Embryonic facial prominence (tissue), 1 donor: ENCODE data around the gene TOX3.

ENCODE experiments used
- DNase-seq: peaks from one replicate; pipeline ENCODE4 v3.0.0-alpha.2; 2016; ENCODE audit errors: extremely low spot score

The TOX3 gene

DNA sequence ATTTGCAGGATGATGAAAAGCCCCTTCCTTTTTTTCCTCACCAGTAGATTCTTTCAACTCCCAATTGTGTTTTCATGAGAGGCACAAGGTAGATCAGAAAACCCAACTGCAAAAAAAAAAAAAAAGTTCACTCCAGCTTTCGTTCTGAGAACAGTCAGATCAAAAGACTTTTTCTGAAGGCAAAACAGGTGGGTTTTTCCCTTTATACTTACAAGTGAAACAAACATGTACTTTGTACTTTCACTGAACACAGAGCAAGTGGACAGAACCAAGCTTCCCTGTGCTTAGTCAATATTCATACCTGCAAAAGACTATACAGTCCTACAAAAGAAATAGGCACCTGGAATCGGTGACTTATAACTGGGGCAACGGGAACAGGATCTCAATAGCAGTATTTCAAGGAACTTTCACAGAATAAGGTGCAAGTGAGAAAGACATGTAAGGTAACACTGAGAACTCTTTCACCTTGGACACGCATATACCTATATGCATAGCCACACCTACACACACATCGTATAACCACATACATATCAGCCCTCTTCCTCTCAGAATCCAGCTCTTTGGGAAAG is 54.1 kb downstream of the TOX3 start:
- no peak for DNase-seq

DNA sequence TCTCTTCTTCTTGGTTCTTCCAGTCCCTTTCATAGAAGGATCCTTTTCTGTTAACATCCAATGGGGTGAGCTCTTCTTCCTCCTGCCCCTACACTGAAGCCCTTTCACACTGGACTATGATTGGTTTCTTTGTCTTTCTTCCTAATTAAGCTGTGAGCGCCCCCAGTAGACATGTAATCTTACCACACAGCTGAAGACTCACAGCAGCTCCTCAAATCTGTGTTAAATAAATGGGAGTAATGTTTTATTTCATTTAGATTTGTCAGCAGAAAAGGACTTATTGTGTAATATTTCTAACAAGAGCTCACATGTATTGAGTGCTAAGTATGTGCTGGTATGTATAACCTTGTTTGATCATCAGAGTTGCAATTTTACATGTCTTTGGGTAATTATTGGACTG is 55.7 kb downstream of the TOX3 start:
- no peak for DNase-seq

DNA sequence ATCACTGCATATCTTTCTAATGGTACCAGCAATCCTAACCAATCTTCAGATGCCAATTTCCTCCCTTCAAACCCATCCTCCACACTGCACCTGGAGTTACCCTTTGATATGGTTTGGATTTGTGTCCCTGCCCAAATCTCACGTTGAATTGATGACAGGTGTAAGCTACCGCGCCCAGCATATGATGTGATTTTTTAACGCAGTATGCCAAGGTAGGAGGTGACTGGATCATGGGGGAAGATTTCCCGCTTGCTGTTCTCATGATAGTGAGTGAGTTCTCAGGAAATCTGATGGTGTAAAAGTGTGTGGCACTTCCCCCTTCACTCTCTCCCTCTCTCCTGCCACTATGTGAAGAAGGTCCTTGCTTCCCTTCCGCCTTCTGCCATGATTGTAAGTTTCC is 57.0 kb downstream of the TOX3 start:
- no peak for DNase-seq

DNA sequence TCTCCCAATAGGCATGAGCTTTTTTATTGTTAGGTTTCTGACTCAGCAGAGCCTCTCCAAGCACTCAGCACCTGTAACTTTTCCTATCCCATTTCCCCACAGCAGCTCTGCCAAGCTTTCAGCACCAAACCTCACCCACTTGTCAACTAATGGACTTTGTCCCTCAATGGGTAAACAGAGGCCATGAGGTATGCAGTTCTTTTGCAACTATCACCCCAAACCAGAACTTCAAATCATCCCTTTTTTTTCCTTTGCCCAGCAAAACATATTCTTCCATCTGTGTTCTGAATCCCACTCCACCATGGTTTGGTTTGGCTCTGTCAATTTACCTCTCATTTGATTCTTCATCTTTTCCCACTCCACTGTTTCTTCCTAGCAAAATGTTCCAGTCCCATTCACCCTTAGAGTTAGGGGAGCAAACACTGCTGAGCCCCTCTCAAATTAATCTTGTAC is 58.1 kb downstream of the TOX3 start:
- no peak for DNase-seq

DNA sequence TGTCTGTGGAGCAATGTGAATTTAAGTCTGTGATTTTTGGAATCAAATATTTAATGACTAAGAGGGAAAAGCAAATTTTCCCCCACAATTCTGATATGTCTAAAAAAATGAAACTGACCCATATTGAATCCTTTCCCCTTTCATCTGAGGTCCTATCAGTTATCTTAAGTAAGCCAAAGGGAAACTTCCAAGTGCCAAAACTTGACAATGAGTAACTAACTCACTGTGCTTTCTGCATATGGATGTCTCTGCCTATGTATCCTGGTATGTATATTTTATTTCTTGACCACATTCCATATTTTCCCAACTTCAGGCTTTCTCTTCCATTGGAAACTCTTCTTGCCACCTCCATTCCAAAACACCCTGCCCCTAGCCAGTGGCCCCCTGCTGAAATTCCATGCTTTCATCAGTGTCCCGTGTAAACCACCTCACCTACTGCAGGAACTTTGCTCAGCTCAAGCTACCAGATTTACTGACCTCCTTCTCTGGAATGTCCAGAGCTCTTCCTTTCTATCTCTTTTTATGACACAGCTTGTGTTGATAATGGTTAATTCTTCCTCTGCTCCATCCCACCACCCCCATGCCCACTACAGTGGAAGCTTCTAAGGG is 59.0 kb downstream of the TOX3 start:
- DNase-seq = no peak

DNA sequence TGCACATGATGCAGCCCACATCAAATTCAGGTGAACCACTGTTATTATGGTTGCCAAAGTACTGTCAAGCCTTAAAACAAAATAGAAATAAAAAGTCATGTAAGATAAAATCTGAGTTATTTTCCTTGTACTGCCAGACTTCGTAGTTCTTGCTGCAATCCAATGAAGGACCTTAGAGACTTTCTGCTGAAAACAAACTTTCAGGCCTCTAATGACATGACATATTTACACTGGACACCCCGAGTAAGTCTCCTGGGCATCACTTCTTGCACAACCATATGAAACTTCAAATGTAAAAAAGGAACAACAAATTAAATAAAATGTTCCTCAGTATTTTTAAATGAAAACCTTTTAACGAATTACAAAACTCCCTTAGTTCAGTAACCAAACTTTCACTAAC is 66.7 kb downstream of the TOX3 start:
- no peak for DNase-seq

DNA sequence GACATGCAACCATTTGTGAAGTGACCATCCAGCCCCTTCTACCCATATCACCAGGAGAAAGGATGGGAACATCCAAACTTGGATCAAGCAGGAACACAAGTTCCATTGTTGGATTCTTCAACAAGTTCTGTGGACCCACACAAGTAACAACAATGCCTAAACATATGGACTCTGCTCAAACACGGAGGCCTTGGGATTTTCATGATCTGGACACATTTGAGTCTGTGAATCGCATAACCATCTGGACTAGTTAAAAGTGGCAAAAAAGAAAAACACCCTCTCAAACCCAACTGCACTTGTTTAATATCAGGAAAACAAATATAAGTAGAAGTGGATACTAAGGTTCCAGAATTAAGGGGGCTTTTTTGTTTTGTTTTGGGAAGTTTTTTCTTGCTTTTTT is 70.8 kb downstream of the TOX3 start:
- DNase-seq = no peak

DNA sequence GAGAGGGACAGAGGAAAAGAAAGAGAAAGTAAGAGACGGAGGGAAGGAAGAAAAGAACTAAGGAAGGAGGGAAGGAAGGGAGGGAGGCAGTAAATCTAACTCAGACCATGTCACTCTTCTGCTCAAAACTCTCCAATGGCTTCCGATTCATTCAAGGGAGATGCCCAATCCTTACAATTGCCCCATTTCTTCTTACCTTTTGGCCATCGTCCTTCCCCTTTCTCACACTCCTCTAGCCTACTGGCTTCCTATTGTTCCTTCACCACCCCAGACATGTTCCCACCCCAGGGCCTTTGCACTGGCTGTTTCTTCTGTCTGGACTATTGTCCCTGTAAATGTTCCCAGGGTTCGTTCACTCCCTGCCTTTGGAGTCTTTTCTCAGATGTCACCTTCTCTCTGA is 72.3 kb downstream of the TOX3 start:
- no peak for DNase-seq

DNA sequence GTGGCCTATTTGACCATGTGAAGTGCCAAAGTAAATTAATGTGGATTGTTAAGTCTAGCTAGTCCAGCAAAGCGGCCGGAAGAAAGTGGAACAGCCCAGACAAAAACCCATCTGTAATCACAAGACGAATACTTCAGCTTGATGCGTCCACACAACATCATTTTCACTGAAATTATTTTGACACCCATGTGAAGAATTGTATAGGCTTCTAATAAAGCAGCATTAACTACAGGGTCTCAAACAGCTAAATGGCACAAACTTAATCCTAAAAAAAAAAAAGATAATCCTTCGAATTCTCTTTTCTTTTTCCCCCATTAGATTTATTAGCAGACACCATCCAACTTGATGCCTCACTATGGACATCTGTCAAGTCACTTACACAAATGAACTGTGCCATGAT is 73.8 kb downstream of the TOX3 start:
- no peak for DNase-seq

DNA sequence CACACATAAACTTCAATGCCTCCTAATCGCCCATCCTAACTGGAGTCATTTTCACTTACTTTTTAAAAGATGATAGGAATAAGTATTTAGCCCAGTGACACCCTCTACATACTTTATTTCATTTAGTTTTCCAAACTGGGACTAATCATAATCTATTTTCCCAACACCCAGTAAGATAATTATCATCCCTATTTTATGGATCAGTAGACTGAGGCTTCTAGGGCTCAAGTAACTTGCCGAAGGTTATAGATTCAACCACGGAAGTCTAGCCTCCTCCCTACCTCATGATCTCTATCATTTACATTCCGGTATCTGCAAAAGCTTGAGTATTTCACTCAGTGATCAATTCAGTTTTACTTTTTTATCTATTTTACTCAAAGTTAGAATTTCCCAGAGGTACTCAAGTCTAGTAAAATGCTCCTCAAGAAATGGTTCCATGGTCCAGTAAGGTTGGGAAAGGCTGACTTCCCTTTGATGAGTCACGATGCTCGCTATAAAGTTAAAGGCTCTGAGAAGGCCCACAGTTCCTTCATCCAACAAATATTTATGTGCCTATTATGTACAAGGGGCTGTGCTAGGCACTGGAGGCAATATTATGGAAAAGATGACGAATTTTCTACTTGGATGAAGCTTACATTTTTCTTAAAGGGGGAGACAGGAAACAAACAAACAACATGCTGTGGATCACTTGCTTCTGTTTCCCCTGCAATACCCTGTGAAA is 75.1 kb downstream of the TOX3 start:
- DNase-seq = no peak

DNA sequence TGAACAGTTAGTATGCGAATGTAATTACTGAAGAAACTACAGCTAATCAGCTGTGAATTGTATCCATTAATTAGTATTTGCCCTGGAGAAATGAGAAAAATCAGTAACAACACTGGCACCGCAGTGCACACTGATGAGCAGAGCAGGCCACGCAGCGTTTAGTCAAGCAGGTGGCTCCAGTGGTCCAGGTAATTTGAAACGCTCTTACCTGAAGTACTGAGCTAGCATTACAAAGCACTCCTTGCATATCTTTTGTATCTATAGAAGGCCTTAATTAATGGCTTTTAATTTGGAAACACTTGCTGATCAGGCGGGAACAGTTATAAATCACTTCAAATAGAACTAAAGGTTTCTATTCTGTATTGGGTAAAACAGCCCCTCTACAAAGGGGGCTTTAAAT is 76.4 kb downstream of the TOX3 start:
- no peak for DNase-seq

DNA sequence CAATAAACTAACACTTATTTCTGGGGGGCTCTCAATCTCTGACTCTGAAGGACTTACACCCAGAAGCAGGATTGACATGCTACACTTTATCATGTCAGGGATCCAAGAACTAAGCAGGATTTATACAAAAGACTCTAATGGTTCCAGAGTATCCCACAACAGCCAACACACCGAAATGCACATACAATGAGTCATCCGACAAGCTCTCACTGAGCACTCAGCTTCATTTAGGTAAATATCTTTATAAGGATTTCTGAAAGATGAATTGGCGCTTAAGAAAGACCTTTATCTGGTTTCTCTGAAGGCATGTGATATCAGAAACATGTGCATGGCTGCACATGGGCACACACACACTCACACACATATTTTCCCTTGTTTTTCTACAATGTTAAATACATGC is 77.2 kb downstream of the TOX3 start:
- DNase-seq = no peak

DNA sequence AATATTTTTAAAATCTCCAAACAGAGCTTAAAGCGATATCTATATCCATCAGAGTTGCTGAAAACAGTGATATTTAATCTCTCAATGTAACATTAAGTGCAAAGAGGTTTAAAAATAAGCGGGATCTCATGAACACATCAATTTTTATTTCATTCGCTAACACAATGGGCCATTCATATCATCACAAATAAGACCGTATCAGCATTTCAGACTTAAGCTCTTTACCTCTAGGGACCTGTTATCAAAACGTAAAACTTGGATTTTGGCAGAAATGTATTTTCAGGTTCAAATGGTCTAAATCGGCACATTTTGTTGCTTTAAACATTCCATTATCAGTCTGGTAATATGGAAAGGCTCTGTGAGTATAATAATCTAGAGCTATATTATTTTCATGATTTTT is 77.9 kb downstream of the TOX3 start:
- DNase-seq = no peak

DNA sequence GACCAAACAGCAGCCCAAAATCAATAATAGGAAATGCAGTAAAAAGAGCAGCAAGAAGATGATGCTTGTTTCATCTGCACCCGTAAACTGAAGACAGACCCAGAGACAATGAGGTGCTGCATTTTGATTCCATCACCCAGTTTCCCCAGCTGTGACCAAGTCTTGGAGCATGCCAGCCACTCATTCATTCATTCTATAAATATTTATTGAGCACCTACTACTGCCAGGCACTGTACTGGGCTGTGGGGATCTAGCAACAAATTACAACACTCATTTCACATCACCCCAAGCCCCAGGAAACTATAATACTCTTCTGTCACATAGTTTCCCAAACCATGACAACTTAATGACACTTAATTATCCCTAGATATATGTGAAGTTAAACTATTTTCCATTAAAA is 79.2 kb downstream of the TOX3 start:
- DNase-seq = no peak

DNA sequence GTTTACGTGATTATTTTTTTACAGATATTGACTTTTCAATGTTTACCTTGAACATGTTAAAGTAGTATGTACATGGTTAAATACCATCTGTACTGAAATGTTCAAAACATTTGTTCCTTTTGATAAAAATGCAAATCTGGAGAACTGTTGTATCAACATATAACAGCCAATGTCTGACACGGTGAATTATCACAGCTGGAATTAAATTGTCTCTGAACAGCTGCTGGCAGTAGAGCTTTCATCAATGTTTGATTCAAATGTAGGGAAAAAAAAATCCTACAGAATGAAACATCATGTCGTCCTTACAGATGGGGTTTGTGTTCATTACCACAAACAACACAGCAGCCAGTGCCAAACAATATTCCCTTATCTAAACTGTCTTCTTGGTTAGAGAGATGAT is 79.9 kb downstream of the TOX3 start:
- DNase-seq = no peak

DNA sequence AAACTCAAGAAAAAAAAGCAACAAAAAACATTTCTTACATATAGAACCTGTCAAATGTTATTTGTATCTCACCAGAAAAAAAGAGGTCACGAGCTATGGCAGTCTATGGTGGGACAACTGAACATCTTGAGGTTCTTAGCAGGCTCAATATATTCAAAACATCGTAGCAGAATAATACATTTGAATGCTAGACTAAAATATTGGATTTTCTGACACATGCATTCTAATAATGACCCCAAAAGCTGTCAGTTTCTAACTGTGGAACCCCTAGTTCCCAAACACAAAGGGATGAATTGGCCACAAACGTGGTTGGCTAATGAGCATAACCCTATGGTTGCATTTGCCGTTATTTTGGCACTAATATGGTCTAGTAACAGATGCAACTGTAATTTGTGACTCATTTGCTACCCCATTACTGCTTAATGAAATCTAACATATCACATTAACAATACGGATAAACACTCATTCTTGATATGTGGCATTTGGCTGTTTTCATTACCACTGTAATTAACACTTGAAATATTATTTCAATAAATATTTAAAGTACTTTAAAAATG is 81.2 kb downstream of the TOX3 start:
- no peak for DNase-seq

DNA sequence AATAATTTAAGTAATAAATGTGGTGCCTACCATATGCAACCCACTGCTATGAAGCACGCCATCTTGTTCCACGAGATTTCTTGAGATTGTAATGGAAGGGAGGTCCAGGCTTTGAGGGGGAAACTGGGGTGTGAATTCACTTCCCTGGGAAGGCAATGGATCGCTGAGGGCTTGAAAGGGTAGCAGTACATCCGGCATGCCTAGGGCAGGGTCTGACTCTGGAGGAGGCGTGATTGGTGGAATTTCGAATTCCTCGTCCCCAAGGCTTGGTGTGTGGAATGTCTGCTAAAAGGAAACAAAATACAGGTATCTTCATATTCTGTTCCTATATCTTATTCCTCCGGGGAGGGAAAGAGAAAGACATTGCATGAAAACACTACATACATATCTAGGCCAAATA is 83.0 kb downstream of the TOX3 start:
- DNase-seq = no peak

DNA sequence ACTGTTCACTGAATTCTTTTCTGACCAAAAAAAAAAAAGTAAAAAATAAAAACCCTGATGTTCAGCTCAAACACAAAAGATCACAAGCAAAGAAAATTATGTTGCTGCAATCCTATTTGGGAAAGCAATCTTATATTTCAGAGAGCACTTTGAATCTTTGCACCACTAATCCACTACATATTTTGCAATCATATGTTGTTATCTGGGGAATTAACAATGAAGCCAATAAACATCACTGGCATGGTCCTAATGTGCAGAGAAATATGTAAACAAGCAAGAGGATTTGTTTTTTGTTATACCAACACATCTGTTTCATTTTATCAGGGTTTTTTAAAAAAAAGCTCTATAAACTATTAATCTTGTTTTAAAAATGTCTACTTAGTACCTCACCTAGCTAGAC is 84.1 kb downstream of the TOX3 start:
- no peak for DNase-seq

DNA sequence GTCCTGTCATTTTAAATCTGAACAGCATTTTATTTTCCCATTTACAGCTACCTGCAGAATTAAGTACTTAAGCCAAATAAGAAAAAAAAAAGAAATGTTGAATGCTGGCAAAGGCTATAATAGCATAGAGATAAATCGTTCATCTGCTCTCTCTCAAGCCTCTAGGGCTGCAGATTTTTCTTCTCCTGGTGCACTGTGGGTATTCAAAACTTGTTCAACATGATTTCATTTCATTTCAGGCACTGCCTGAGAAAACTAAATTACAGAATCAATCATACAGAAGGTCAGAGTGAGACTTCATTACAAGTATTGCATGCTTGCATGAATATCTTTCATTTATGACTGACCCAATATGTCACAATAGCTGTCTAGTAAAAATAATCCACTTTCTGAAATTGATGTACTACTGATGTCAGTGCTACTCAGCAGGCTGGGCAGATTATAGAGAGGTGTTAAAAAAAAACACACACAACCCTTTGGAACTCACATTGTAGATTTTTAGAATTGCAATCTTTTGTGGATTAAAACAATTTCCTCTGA is 86.2 kb downstream of the TOX3 start:
- no peak for DNase-seq

DNA sequence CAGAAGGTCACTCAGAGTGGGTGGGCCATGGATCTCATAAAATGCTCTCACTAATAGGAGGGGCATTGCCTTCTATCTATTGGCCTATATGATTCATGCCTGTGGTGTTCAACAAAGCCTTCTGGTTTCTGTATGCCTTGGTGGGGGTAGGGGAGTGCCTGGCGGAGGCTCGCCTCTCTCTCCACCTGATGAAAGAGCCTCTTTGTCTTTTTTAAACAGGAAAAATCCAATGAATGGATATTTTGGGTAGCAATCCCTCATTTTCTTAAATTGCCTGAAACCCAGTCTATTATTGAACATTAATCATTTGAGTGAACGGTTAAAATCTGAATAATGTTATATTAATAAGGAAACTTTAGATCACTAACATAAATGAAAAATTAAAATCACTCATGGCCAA is 90.6 kb downstream of the TOX3 start:
- no peak for DNase-seq

DNA sequence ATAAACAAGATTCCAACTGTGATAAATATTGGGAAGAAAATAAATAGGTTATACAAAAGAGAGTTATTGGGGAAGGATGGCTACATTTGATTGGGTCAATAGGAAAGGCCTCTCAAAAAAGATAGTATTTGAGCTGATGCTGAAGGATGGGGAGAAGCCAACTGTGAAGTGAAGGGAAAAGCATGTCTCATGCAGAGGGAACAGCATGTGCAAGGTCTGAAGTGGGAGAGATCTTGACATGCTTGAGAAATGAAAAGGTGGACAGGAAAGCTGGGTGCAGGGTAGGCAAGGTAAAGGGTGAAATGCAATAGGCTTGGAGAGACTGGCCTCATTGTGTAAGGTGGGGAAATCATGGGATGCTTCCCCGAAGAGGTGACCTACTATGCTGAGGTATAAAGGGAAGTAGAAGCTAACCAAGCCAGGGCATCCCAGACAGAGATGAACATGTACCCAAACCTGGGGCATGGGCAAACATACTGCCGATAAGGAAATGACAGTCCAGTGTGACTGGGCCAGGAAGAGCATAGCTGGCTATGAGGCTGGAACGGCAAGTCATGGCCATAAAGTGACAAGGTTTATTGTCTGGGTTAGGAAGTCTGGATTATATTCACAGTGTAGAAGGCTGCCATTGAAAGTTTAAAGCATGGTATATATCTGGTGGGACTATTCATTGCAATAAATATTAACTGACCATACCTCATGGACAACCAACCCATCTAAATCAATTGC is 91.2 kb downstream of the TOX3 start:
- no peak for DNase-seq

DNA sequence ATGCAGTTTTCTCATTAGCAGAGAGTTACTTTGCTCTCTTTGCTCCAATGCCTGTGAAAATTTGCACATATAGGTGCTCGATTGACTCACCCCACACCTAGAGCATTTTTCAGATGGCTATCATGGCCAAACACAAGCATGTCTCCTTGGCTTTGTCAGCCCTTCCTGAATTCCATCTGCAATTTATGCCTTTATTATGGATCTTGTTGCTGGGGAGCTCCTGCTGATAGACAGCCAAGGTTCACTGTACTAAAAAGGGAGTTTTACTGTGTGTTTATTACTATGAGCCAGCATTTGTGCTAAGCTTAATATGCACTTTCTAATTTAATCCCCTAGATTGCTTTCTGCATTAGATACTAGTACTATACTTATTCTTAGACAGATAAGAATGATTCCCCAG is 93.3 kb downstream of the TOX3 start:
- DNase-seq = no peak
